HG03521 (cell line): ENCODE results near the gene HOXD9.

ENCODE experiments used
- ATAC-seq: cut with Tn5 transposase; IDR thresholded peaks from one replicate; pipeline ENCODE4 v1.9.1; 2021; ENCODE audit warnings: mild to moderate bottlenecking, moderate library complexity; ENCODE audit not compliant: unreplicated experiment

HOXD9 gene

DNA sequence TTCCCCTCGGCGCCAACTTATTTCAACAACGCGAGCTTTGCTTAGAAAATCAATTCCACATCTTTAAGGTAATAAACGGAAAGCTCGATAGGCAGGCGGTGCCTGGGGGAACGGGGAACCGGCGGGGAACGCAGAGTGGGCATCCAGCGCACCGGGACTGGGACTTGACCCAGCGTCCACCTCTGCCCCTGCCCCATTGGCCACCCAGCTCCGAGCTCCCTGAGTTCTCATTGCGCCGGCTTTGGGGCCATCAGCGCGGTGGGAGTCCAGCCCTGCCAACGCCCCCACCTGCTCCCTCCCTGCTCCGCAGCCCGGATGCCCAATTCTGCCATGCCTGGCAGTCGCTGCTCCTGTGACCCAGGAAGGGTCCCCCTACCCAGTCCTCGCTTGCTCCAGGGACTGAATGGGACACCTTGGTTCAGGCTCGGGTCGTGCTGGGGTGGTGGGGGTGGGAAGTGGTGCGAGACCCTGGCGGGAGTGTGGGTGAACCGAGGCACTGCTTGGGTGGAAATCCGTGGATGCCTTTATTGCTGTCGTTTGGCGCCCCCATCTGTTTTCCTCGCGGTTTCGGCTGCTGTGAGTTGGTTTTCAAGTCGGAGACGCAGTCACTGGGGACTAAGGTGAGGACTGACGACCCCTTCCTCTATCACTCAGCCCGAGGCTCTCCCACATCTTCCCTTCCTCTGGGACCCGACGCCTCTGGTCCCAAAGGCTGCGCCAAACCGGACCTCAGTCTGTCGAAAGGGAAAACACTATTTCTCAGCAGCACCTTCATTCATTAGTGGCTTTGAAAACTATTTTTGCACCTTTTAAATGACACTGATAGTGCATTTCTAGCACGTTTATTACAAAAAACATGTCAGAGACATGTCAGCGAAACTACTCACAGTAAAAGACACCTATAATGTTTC, 36.4 kb upstream of the HOXD9 start:
- no peak for ATAC-seq

DNA sequence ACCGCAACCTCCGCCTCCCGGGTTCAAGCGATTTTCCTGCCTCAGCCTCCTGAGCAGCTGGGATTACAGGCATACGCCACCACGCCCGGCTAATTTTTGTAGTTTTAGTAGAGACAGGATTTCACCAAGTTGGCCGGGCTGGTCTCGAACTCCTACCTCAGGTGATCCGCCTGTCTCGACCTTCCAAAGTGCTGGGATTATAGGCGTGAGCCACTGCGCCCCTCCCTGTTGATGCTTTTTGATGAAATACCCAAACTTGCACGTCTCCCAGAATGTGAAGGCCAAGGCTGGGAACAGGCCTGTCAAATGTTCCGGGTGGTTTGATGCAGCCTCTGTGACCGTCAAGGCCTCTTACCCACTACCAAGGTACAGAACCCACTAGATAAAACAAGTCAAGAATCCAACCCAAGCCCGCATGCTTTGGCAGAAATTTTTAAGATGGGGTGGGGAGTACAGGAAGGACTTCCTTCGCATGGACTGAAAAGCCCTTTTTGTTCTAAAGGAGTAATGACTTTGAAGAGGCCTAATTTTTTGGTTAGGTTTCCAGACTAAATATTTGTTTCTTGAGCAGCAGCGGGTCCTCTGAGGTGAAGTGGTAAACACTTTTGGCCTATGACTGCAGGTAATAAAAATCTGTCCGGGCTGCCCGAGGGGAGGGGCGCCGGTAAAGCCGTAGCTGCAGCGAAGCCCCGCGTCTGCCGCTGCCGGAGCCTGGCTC, 35.0 kb upstream of the HOXD9 start:
- no peak for ATAC-seq

- no peak for ATAC-seq
These were observed 34.2 kb upstream of the HOXD9 start for GRCh38 chr2:176088048-176088936.

- no peak for ATAC-seq
These were observed 33.3 kb upstream of the HOXD9 start for GRCh38 chr2:176088937-176089842.

- no peak for ATAC-seq
These were observed 32.6 kb upstream of the HOXD9 start for GRCh38 chr2:176089843-176090395.

GRCh38 chr2:176090862-176091261, 31.7 kb upstream of the HOXD9 start:
- no peak for ATAC-seq

DNA sequence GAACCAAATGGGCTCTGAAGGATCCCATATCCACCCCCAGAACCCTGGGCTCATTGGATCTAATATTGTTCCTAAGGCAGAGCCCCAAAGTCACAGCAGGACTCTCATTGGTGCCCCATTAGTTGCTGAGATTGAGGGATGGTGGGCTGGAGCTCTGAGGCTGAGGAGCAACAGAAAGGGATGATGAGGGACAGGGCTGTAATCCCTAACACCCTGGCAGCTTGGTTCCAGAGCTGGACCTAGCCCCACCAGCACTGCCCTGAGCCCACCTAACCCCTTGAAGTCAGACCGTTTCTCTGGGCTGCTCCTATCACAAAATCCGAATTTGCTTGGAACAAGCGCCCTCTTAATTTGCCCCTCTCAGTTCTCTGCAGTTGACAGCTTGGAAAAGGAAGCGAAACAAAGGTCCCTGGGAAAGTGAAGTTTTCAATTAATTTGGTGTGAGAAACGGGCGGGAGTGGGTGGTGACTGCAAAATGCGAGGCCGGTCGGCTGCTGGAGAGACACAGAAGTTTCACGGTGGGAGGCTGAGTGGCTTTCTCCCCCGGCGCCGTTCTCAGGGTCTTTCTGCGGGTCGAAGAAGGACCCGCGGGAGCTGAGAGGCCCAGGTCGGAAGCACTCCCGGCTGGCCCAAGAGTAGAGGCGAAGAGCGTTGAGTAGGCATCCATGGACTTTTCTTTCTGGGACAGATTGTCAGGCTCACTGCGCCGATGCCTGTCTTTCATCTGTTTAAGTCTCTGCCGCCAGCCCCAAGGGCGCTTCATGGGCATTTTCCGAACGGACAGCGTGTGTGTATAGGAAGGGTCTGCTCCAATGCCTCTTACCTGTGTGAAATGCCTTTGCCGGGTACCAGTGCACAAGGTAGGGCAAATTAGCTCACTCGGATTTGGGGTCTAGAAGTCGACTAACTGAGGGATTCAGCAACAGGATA, 30.9 kb upstream of the HOXD9 start:
- no peak for ATAC-seq

DNA sequence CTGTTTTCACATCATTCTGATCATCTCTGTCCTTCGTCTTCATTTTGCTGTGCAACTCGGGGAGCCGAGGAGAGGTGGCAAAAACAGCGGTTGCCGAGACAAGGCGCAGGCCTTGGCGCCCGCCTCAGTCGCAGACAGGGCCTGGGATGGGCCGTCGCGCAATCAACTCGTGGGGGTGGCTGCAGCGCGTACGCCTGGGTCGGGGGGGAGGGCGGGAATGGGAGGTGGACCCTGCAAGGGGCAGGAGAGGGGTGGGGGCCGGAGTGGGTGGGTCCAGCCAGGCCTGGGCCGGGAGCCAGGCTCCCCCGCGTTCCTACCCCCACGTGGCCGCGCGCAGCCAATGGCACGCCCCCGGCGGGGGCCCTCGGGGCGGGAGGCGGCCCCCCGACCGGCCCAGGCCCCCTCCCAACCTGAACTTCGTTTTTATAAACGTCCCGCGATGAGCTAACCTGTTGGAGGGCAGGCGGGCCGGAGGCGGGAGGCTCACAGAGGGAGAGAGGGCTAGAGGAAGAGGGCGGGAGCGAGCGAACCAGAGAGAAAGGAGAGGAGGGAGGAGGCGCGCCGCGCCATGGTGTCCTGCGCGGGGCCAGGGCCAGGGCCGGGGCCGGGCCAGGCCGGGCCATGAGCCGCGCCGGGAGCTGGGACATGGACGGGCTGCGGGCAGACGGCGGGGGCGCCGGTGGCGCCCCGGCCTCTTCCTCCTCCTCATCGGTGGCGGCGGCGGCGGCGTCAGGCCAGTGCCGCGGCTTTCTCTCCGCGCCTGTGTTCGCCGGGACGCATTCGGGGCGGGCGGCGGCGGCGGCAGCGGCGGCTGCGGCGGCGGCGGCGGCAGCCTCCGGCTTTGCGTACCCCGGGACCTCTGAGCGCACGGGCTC, 30.0 kb upstream of the HOXD9 start, which contains the start of gene HOXD13:
TSS of gene HOXD13 (plus strand) at position 452 of the 875 bp plus-strand sequence. CDS start at position 622, 170 bp downstream.
- ATAC-seq: no peak

DNA sequence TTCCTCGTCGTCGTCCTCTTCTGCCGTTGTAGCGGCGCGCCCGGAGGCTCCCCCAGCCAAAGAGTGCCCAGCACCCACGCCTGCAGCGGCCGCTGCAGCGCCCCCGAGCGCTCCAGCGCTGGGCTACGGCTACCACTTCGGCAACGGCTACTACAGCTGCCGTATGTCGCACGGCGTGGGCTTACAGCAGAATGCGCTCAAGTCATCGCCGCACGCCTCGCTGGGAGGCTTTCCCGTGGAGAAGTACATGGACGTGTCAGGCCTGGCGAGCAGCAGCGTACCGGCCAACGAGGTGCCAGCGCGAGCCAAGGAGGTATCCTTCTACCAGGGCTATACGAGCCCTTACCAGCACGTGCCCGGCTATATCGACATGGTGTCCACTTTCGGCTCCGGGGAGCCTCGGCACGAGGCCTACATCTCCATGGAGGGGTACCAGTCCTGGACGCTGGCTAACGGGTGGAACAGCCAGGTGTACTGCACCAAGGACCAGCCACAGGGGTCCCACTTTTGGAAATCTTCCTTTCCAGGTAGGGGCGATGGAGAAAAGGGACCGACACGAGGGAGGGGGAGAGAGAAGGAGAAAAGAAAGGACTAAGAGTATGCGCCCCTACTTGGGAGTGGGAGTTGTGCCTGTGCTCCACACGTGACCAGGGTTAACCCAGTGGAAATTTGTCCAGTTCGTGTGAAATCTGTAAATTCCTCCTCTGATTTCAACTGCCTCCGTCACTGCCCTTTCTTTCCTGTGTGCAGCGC, 29.2 kb upstream of the HOXD9 start:
- no peak for ATAC-seq

DNA sequence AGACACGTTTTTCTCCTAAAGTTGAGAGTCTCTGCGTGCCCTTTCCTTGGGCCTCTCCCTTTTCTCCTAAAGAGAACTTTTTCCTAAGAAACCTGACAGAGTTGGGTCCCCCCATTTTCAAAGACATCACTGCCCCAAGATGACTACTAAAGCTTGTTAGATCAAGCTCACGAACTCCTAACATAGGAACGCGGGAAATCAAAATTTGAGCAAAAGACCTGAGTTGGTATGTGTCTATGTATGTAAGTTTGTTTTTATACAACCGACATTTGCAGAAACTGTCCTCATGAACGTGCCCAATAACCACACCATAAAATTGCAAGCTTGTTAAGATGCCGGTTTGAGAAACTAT, 28.6 kb upstream of the HOXD9 start:
- no peak for ATAC-seq

GRCh38 chr2:176094349-176094748, 28.2 kb upstream of the HOXD9 start:
- no peak for ATAC-seq

DNA sequence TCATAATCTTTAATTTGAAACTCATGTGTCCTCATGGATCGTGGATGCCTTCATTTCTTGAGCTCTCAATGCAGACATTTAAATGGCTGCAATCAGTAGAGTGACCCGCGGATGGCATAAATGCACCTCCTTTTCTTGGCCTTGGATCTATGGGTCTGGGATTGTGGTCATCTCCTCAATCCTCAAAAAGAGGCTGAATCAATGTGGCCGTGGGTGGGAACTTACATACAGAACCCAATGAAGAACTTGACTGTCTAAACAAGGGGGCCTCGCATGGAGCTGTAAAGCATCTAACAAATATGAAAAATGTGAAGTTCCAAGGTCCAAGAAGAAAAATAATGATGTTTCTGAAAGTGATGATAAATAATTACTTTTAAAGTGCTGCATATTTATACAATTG, 27.1 kb upstream of the HOXD9 start:
- no peak for ATAC-seq

GRCh38 chr2:176096243-176096985, 26.1 kb upstream of the HOXD9 start:
- no peak for ATAC-seq

GRCh38 chr2:176096986-176097819, 25.3 kb upstream of the HOXD9 start:
- ATAC-seq: peak; percentile 76

GRCh38 chr2:176097820-176098365, 24.6 kb upstream of the HOXD9 start:
- ATAC-seq: no peak
